ENCODE measurements around the gene PNMT. TPM values are rescaled to one million over a fixed set of nuclear protein-coding genes. Genes with fewer than 3 reads are reported as not detected.

PNMT gene
- polyA plus RNA-seq, 1 donor: 2.1 TPM

DNA sequence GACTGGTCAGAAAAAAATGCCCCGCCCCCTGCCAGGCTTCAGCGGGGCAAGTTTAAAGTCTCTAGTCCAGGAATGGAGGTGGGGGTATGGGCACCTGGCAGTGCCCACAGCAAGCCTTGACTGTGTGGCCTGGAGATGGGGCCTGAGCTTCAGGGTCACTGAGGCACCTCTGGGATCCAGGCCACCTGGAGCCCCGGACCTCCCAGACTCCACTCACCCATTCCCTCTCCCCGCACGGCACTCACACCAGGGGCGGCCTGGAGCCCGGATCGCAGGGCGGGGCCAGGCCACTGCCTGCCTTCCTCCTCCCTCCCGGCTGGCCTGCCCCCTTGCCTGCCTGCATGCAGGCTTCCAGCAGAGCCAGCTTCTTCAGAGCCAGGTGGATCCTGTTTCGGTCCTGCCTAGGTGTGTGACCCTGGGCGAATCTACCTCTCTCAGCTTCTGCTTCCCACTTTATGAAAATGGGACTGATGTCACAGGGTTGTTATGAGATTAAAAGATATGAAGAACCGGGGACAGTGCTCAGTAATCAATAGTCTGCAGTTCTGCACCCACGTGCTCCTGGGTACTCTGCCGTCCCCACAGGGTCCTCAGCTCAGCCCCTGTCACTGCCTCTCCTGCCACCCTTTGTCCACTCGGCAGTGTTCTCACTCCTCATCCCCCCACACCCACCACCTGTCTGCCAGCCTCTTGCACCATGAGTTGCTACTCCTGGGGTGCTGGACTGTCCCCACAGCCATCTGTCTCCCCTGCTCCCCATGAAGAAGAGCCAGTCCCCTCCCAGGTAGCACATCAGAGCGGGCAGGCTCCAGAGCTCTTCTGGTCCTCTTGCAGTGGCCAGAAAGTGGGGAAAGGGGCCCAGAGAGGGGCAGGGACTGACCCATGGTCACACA, 4.3 kb upstream of the PNMT start:
- H3K36me3 ChIP-seq (ENCODE audit: control insufficient read depth, insufficient read depth, low read length): peaks cover 35% of the 10 kb centered on the region
- peaks cover 23% of the 10 kb centered on the region for H3K27me3 ChIP-seq (ENCODE audit: control insufficient read depth, insufficient read depth, low read length)
- no peak for DNase-seq
- peaks cover 31% of the 10 kb centered on the region for H3K4me1 ChIP-seq (ENCODE audit: control insufficient read depth, insufficient read depth, low read length)
- no CpG with 5 or more reads among the region's 17 CpGs for WGBS (ENCODE audit: insufficient coverage, low lambda C conversion rate)
- no peak overlapping the region for H3K27ac ChIP-seq (ENCODE audit: low read length)
- H3K4me3 ChIP-seq (ENCODE audit: low read length): no peak overlapping the region
- H3K9me3 ChIP-seq (ENCODE audit: control insufficient read depth, low read depth, low read length): peaks cover 4% of the 10 kb centered on the region

GRCh38 chr17:39664581-39665561, 3.4 kb upstream of the PNMT start, which contains the start of gene TCAP:
TCAP (plus strand) TSS chr17:39665349; CDS start chr17:39665360, 11 bp downstream.
- no peak for DNase-seq
- WGBS (ENCODE audit: insufficient coverage, low lambda C conversion rate): 60% methylated on average over 1 of the region's 15 CpGs
- peaks cover 31% of the 10 kb centered on the region for H3K4me1 ChIP-seq (ENCODE audit: control insufficient read depth, insufficient read depth, low read length)
- peaks cover 27% of the 10 kb centered on the region for H3K27me3 ChIP-seq (ENCODE audit: control insufficient read depth, insufficient read depth, low read length)
- H3K4me3 ChIP-seq (ENCODE audit: low read length): no peak within 1 kb of the TSS
- no peak within 1 kb of the TSS for H3K27ac ChIP-seq (ENCODE audit: low read length)
- peaks cover 28% of the 10 kb centered on the region for H3K36me3 ChIP-seq (ENCODE audit: control insufficient read depth, insufficient read depth, low read length)
- peaks cover 4% of the 10 kb centered on the region for H3K9me3 ChIP-seq (ENCODE audit: control insufficient read depth, low read depth, low read length)

- Histone ChIP-seq H3K36me3 (ENCODE audit: control insufficient read depth, insufficient read depth, low read length) (peaks cover 20% of the 10 kb centered on the region), H3K9me3 (ENCODE audit: control insufficient read depth, low read depth, low read length) (peaks cover 4% of the 10 kb centered on the region), H3K27ac (ENCODE audit: low read length) (no peak overlapping the region), H3K4me1 (ENCODE audit: control insufficient read depth, insufficient read depth, low read length) (peaks cover 31% of the 10 kb centered on the region), H3K4me3 (ENCODE audit: low read length) (no peak overlapping the region), H3K27me3 (ENCODE audit: control insufficient read depth, insufficient read depth, low read length) (peaks cover 30% of the 10 kb centered on the region)
- no CpG with 5 or more reads among the region's 17 CpGs for WGBS (ENCODE audit: insufficient coverage, low lambda C conversion rate)
- no peak for DNase-seq
Measured at GRCh38 chr17:39665642-39666224, 2.5 kb upstream of the PNMT start.

GRCh38 chr17:39666231-39666600, 2.0 kb upstream of the PNMT start:
- peaks cover 15% of the 10 kb centered on the region for H3K36me3 ChIP-seq (ENCODE audit: control insufficient read depth, insufficient read depth, low read length)
- H3K4me1 ChIP-seq (ENCODE audit: control insufficient read depth, insufficient read depth, low read length): peaks cover 33% of the 10 kb centered on the region
- H3K9me3 ChIP-seq (ENCODE audit: control insufficient read depth, low read depth, low read length): peaks cover 4% of the 10 kb centered on the region
- H3K27me3 ChIP-seq (ENCODE audit: control insufficient read depth, insufficient read depth, low read length): peaks cover 30% of the 10 kb centered on the region
- H3K27ac ChIP-seq (ENCODE audit: low read length): no peak overlapping the region
- WGBS (ENCODE audit: insufficient coverage, low lambda C conversion rate): no CpG with 5 or more reads among the region's 2 CpGs
- DNase-seq: peak in 1 of 2 donors; percentile 37
- H3K4me3 ChIP-seq (ENCODE audit: low read length): no peak overlapping the region

GRCh38 chr17:39666601-39667261, 1.5 kb upstream of the PNMT start:
- peak overlapping the region; percentile 18 for H3K4me3 ChIP-seq (ENCODE audit: low read length)
- WGBS (ENCODE audit: insufficient coverage, low lambda C conversion rate): no CpG with 5 or more reads among the region's 11 CpGs
- peaks cover 4% of the 10 kb centered on the region for H3K9me3 ChIP-seq (ENCODE audit: control insufficient read depth, low read depth, low read length)
- H3K36me3 ChIP-seq (ENCODE audit: control insufficient read depth, insufficient read depth, low read length): peaks cover 10% of the 10 kb centered on the region
- H3K27me3 ChIP-seq (ENCODE audit: control insufficient read depth, insufficient read depth, low read length): peaks cover 30% of the 10 kb centered on the region
- H3K4me1 ChIP-seq (ENCODE audit: control insufficient read depth, insufficient read depth, low read length): peaks cover 37% of the 10 kb centered on the region
- H3K27ac ChIP-seq (ENCODE audit: low read length): no peak overlapping the region
- peak in 1 of 2 donors; percentile 56 for DNase-seq

GRCh38 chr17:39667262-39667944, 850 bp upstream of the PNMT start:
- peak in 1 of 2 donors; percentile 70 for DNase-seq
- WGBS (ENCODE audit: insufficient coverage, low lambda C conversion rate): no CpG with 5 or more reads among the region's 49 CpGs
- Histone ChIP-seq H3K4me1 (ENCODE audit: control insufficient read depth, insufficient read depth, low read length) (peaks cover 44% of the 10 kb centered on the region), H3K36me3 (ENCODE audit: control insufficient read depth, insufficient read depth, low read length) (peaks cover 4% of the 10 kb centered on the region), H3K27ac (ENCODE audit: low read length) (no peak overlapping the region), H3K4me3 (ENCODE audit: low read length) (peak overlapping the region; percentile 18), H3K9me3 (ENCODE audit: control insufficient read depth, low read depth, low read length) (peaks cover 4% of the 10 kb centered on the region), H3K27me3 (ENCODE audit: control insufficient read depth, insufficient read depth, low read length) (peaks cover 30% of the 10 kb centered on the region)

GRCh38 chr17:39669897-39670735, 1.9 kb downstream of the PNMT start:
- WGBS (ENCODE audit: insufficient coverage, low lambda C conversion rate): 100% methylated on average over 1 of the region's 23 CpGs
- Histone ChIP-seq H3K27me3 (ENCODE audit: control insufficient read depth, insufficient read depth, low read length) (peaks cover 30% of the 10 kb centered on the region), H3K4me3 (ENCODE audit: low read length) (no peak overlapping the region), H3K4me1 (ENCODE audit: control insufficient read depth, insufficient read depth, low read length) (peaks cover 59% of the 10 kb centered on the region), H3K36me3 (ENCODE audit: control insufficient read depth, insufficient read depth, low read length) (no peaks in the 10 kb centered on the region), H3K9me3 (ENCODE audit: control insufficient read depth, low read depth, low read length) (peaks cover 4% of the 10 kb centered on the region), H3K27ac (ENCODE audit: low read length) (no peak overlapping the region)
- DNase-seq: no peak

DNA sequence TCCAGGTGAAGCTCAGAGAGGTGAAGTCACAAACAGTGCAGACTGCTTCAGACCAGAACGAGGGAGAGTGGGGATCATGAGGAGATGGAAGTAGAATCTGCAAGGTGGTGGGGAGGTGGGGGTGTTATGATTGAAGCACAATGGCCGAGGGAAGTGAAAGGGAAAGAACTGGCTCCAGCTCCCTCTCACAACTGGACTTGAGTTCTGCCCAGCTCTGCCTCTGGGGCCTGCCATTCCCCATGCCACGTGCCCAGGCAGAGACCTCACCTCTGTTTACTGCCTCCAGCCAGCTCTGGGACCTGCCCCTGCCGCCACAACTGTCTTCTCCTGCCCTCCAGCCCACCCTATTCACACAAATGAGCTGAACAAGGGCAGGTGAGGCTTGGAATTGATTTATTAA, 2.5 kb downstream of the PNMT start:
- H3K27me3 ChIP-seq (ENCODE audit: control insufficient read depth, insufficient read depth, low read length): peaks cover 30% of the 10 kb centered on the region
- peaks cover 3% of the 10 kb centered on the region for H3K9me3 ChIP-seq (ENCODE audit: control insufficient read depth, low read depth, low read length)
- WGBS (ENCODE audit: insufficient coverage, low lambda C conversion rate): no CpG with 5 or more reads among the region's 4 CpGs
- H3K4me1 ChIP-seq (ENCODE audit: control insufficient read depth, insufficient read depth, low read length): peaks cover 65% of the 10 kb centered on the region
- no peaks in the 10 kb centered on the region for H3K36me3 ChIP-seq (ENCODE audit: control insufficient read depth, insufficient read depth, low read length)
- no peak overlapping the region for H3K27ac ChIP-seq (ENCODE audit: low read length)
- no peak overlapping the region for H3K4me3 ChIP-seq (ENCODE audit: low read length)
- DNase-seq: no peak

Measured in large intestine (tissue), 3 donors.